Measurements from ENCODE around the gene MCC. TPM values are rescaled to one million over a fixed set of nuclear protein-coding genes. Genes with fewer than 3 reads are reported as not detected.

Gene MCC
- total and polyA plus RNA-seq, 12 donors: 1.8 to 12.6 (median 8.9) TPM

DNA sequence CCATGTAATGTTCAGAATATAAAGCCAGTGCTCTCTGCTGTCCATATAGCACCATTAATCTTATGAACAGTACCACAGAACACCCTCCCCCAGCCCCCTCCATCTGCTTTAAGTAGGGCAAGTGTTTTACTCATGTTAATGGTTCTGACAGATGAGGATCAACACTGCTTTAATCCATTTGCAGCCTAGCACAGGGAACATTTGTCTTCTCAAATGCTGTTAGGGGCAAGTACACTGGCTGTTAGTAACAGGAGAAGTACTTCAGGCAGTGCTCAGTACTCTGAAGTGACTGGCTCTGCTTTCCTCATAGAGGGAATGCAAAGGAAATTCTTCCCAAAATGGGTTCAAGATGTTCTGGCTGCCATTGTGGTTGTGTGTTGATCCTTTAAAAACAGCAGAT lies 309.1 kb downstream of the MCC start:
- intact Hi-C loops (cut with DNase I): no loop called here
- no peaks in the 10 kb centered on the region for H3K9me3 ChIP-seq (replicated peaks in 1 of 3)
- no peak overlapping the region for H3K27ac ChIP-seq
- peaks cover 0 to 8% of the 10 kb centered on the region in 2 donors for H3K4me1 ChIP-seq (replicated peaks in 1 of 2)
- H3K4me3 ChIP-seq: no peak overlapping the region
- no peaks in the 10 kb centered on the region for H3K27me3 ChIP-seq
- DNase-seq: no peak
- TF ChIP-seq POLR2A (IDR thresholded peaks at IDR 0.05): no peak
- TF ChIP-seq, protein P1, sequence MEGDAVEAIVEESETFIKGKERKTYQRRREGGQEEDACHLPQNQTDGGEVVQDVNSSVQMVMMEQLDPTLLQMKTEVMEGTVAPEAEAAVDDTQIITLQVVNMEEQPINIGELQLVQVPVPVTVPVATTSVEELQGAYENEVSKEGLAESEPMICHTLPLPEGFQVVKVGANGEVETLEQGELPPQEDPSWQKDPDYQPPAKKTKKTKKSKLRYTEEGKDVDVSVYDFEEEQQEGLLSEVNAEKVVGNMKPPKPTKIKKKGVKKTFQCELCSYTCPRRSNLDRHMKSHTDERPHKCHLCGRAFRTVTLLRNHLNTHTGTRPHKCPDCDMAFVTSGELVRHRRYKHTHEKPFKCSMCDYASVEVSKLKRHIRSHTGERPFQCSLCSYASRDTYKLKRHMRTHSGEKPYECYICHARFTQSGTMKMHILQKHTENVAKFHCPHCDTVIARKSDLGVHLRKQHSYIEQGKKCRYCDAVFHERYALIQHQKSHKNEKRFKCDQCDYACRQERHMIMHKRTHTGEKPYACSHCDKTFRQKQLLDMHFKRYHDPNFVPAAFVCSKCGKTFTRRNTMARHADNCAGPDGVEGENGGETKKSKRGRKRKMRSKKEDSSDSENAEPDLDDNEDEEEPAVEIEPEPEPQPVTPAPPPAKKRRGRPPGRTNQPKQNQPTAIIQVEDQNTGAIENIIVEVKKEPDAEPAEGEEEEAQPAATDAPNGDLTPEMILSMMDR (IDR thresholded peaks at IDR 0.05): no peak
- no peaks in the 10 kb centered on the region for H3K36me3 ChIP-seq (replicated peaks in 1 of 2)

GRCh38 chr5:113178073-113178779 lies 310.0 kb downstream of the MCC start:
- intact Hi-C loops (cut with DNase I): no loop called here
- no peak overlapping the region for H3K4me3 ChIP-seq
- H3K36me3 ChIP-seq (replicated peaks in 1 of 2): no peaks in the 10 kb centered on the region
- no peaks in the 10 kb centered on the region for H3K9me3 ChIP-seq (replicated peaks in 1 of 3)
- H3K4me1 ChIP-seq (replicated peaks in 1 of 2): peaks cover 0 to 8% of the 10 kb centered on the region in 2 donors
- H3K27ac ChIP-seq: no peak overlapping the region
- 81 to 88% (median 82%) methylated on average over 6 of the region's 6 CpGs for whole genome bisulfite sequencing, 4 donors
- no peak for DNase-seq
- TF ChIP-seq, protein P1 (IDR thresholded peaks at IDR 0.05): no peak
- no peak for TF ChIP-seq POLR2A (IDR thresholded peaks at IDR 0.05)
- no peaks in the 10 kb centered on the region for H3K27me3 ChIP-seq

DNA sequence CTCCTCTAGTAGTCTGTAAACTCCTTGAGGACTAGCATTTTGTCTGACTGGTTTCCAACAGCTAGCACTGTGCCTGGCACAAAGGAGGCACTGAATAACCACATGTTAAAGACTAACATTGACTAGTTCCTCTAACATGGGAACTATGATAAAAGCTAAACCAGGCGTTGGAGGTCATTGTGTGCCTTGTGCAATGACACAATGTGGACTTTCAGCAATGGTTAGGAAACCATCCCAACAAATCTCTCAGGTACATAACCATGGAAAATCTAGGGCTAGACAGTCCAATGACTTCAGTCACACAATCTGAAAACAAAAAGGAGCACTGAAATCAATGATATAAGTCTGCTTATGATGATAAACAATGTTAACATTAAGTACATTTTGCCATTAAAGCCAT lies 311.0 kb downstream of the MCC start:
- Histone ChIP-seq H3K27me3 (no peaks in the 10 kb centered on the region), H3K36me3 (replicated peaks in 1 of 2) (no peaks in the 10 kb centered on the region), H3K4me1 (replicated peaks in 1 of 2) (peaks cover 0 to 8% of the 10 kb centered on the region in 2 donors), H3K27ac (no peak overlapping the region), H3K9me3 (replicated peaks in 1 of 3) (no peaks in the 10 kb centered on the region), H3K4me3 (no peak overlapping the region)
- no peak for DNase-seq
- intact Hi-C loops (cut with DNase I): no loop called here
- 88 to 100% (median 95%) methylated on average over 1 of the region's 1 CpG for WGBS, 4 donors
- TF ChIP-seq POLR2A (IDR thresholded peaks at IDR 0.05): no peak
- TF ChIP-seq, protein P1 (IDR thresholded peaks at IDR 0.05): no peak

DNA sequence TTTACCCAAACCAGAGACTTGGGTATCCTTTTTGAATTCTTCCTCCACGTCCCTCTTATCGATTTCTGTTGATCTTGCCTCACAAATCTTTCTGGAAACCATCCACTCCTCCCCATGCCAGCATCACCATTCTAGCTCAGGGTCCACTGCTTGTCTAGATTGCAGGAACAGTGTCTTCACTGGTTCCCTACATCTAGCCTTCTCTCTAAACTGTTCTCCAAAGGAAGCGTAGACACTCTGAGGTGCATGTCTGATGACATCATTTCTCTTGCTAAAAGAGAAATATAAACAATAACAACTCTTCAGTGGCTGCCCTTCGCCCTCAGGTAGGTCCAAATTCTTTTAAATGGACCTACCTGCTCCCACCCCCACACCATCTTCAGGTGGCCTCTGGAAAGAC lies 311.5 kb downstream of the MCC start:
- no peak for DNase-seq
- Histone ChIP-seq H3K27ac (no peak overlapping the region), H3K27me3 (no peaks in the 10 kb centered on the region), H3K4me3 (no peak overlapping the region), H3K36me3 (replicated peaks in 1 of 2) (no peaks in the 10 kb centered on the region), H3K9me3 (replicated peaks in 1 of 3) (no peaks in the 10 kb centered on the region), H3K4me1 (replicated peaks in 1 of 2) (peaks cover 0 to 8% of the 10 kb centered on the region in 2 donors)
- intact Hi-C loops (cut with DNase I): no loop called here
- 75 to 98% (median 92%) methylated on average over 4 of the region's 4 CpGs for WGBS, 4 donors
- TF ChIP-seq POLR2A (IDR thresholded peaks at IDR 0.05): no peak
- TF ChIP-seq, protein P1 (IDR thresholded peaks at IDR 0.05): no peak
